Endothelial cell of umbilical vein (primary cell): Measurements from ENCODE around the gene PTGES2. TPM values are rescaled to one million over a fixed set of nuclear protein-coding genes. Genes with fewer than 3 reads are reported as not detected.

ENCODE experiments used
- BruUV-seq: library from RNA; stranded (reverse); fragments of 400-500 nt; replicated peaks from 2 replicates; lab custom pipeline; 2021; lab: Mats Ljungman, UMichigan
- CTCF ChIA-PET: fragments of 300-600, 350-600 bp; sonication (Branson Sonifier 250); formaldehyde crosslinking; loops from one replicate; lab custom pipeline; 2021; ENCODE audit warnings: antibody characterized with exemption, inconsistent platforms; lab: Charles Lee
- POLR2A ChIA-PET: fragments of 300-600, 350-600 bp; sonication (Branson Sonifier 250); formaldehyde crosslinking; loops from one replicate; lab custom pipeline; 2021; ENCODE audit warnings: antibody characterized with exemption, inconsistent platforms; lab: Charles Lee
- DNase-seq: peaks from one replicate; pipeline ENCODE4 v3.0.0-alpha.2; 2011; ENCODE audit warnings: low read depth, low spot score
- FAIRE-seq: peaks from 2 replicates; lab custom pipeline; 2011; peaks lifted over from hg19 to GRCh38; lab: Jason Lieb, UNC
- H2AFZ ChIP-seq: 2 replicates; pipeline ENCODE4 v1.6.0; 2012; ENCODE audit warnings: low read depth, low read length, control low read depth, inconsistent platforms
- H3K27ac ChIP-seq: 2 replicates; pipeline ENCODE4 v1.5.1; 2011; ENCODE audit warnings: low read depth, mild to moderate bottlenecking, control low read depth, low read length, moderate library complexity; ENCODE audit not compliant: insufficient read depth
- H3K27me3 ChIP-seq, 2 experiments: 2 replicates each; pipeline versions ENCODE4 v1.6.0 to v1.6.1; 2011; ENCODE audit warnings: low read length in 2 of 2, mixed read lengths in 1 of 2; ENCODE audit not compliant: control insufficient read depth in 2 of 2, insufficient read depth in 2 of 2
- H3K36me3 ChIP-seq, 2 experiments: 2 replicates in 1 of 2; 3 replicates in 1 of 2; pipeline ENCODE4 v1.5.1; 2011; ENCODE audit warnings: low read length in 2 of 2, mild to moderate bottlenecking in 1 of 2, moderate library complexity in 1 of 2; ENCODE audit not compliant: control insufficient read depth in 2 of 2, insufficient read depth in 2 of 2; ENCODE audit errors: extremely low read depth in 1 of 2
- H3K4me1 ChIP-seq: 3 replicates; pipeline ENCODE4 v1.5.1; 2011; ENCODE audit warnings: mild to moderate bottlenecking, low read length; ENCODE audit not compliant: control insufficient read depth, insufficient read depth; ENCODE audit errors: extremely low read depth
- H3K4me2 ChIP-seq: 2 replicates; pipeline ENCODE4 v1.6.1; 2011; ENCODE audit warnings: low read length, control low read depth, mixed read lengths; ENCODE audit not compliant: insufficient read depth
- H3K4me3 ChIP-seq, 3 experiments: fragments of 200-600 bp in 1 of 3; sonication (generic), shearing (Covaris generic) in 1 of 3; replicated peaks in 1 of 3; 2 replicates each; pipeline ENCODE4 v1.5.1; 2011 to 2016; ENCODE audit warnings: control low read depth in 3 of 3, low read length in 3 of 3, mild to moderate bottlenecking in 2 of 3, inconsistent platforms in 1 of 3, low read depth in 1 of 3, moderate library complexity in 1 of 3; ENCODE audit not compliant: insufficient read depth in 1 of 3
- H3K79me2 ChIP-seq: 2 replicates; pipeline ENCODE4 v1.6.0; 2012; ENCODE audit warnings: low read length, inconsistent platforms; ENCODE audit not compliant: control insufficient read depth, insufficient read depth
- H3K9ac ChIP-seq: replicated peaks from 2 replicates; pipeline ENCODE3; 2011; ENCODE audit warnings: low read length, control low read depth; ENCODE audit not compliant: insufficient read depth; ENCODE audit errors: extremely low read depth
- H3K9me1 ChIP-seq: replicated peaks from 3 replicates; pipeline ENCODE4 v1.6.0; 2011; ENCODE audit warnings: mild to moderate bottlenecking, low read length; ENCODE audit not compliant: control insufficient read depth, insufficient read depth; ENCODE audit errors: extremely low read depth
- H3K9me3 ChIP-seq: replicated peaks from 2 replicates; pipeline ENCODE4 v1.5.1; 2012; ENCODE audit warnings: low read length, inconsistent platforms; ENCODE audit not compliant: control insufficient read depth, insufficient read depth
- H4K20me1 ChIP-seq: replicated peaks from 2 replicates; pipeline ENCODE3; 2011; ENCODE audit warnings: mild to moderate bottlenecking, low read length; ENCODE audit not compliant: control insufficient read depth, insufficient read depth; ENCODE audit errors: extremely low read depth
- CTCF ChIP-seq, 2 donors: IDR thresholded peaks; 1 replicate in 1 of 2; 2 replicates in 1 of 2; pipeline ENCODE4 v1.5.1; 2011; ENCODE audit warnings: low read length in 2 of 2, mild to moderate bottlenecking in 2 of 2, moderate library complexity in 2 of 2, control low read depth in 1 of 2, inconsistent platforms in 1 of 2, low read depth in 1 of 2; ENCODE audit not compliant: insufficient read depth in 1 of 2; ENCODE audit errors: extremely low read depth in 1 of 2
- EZH2 ChIP-seq: IDR thresholded peaks from 2 replicates; pipeline ENCODE4 v1.6.1; 2012; ENCODE audit warnings: borderline replicate concordance, low read depth, mild to moderate bottlenecking, moderate library complexity, low read length, inconsistent platforms; ENCODE audit not compliant: severe bottlenecking
- FOS ChIP-seq: IDR thresholded peaks from 2 replicates; pipeline ENCODE4 v1.6.1; 2011; ENCODE audit warnings: mild to moderate bottlenecking, low read length, moderate library complexity, borderline replicate concordance; ENCODE audit not compliant: insufficient read depth
- GATA2 ChIP-seq: IDR thresholded peaks from 2 replicates; pipeline ENCODE4 v1.7.0; 2011; ENCODE audit warnings: low read depth, mild to moderate bottlenecking, moderate library complexity, mixed read lengths, low read length; ENCODE audit not compliant: insufficient read length, insufficient read depth
- MAX ChIP-seq: IDR thresholded peaks from 2 replicates; pipeline ENCODE4 v1.6.1; 2011; ENCODE audit not compliant: insufficient read depth, insufficient read length
- MYC ChIP-seq: IDR thresholded peaks from one replicate; pipeline ENCODE4 v1.6.1; 2011; ENCODE audit warnings: mild to moderate bottlenecking, low read depth, low read length
- POLR2AphosphoS5 ChIP-seq: IDR thresholded peaks from 2 replicates; pipeline ENCODE4 v1.6.1; 2012; ENCODE audit warnings: low read depth, mild to moderate bottlenecking, control low read depth, low read length, moderate library complexity; ENCODE audit not compliant: insufficient read depth
- dilution Hi-C: fragments of 300-500 bp; cut with MboI; formaldehyde crosslinking; loops from one replicate; pipeline ENCODE4 v1.15.0; 2019; ENCODE audit warnings: low sequenced_read_pairs; ENCODE audit not compliant: extremely low pct_ligation_motif_present
- intact Hi-C: fragments of 100-400 bp; cut with micrococcal nuclease; formaldehyde crosslinking; loops from one replicate; pipeline ENCODE4 v1.10.0; 2022
- polyA plus RNA-seq, 4 experiments: library from polyadenylated mRNA; depleted of rRNA in 3 of 4; stranded (reverse) in 3 of 4; unstranded in 1 of 4; fragments of >200 nt; gene quantifications; 2 replicates each; pipeline versions ENCODE4 v1.2.1 to v1.2.3, GENCODE V29; 2011 to 2012; ENCODE audit warnings: missing spikeins in 1 of 4
- total RNA-seq: library from RNA; stranded (reverse); gene quantifications from 2 replicates; pipeline ENCODE4 v1.2.3, GENCODE V29; 2021

The PTGES2 gene
- total and polyA plus RNA-seq, 2 donors (not counting 3 experiments of a cell fraction or from before 2014, with no cell fraction given): 64.2 to 69.9 TPM

GRCh38 chr9:128081056-128081455 is 46.5 kb downstream of the PTGES2 start:
- DNase-seq: peak; percentile 41
- Histone ChIP-seq H3K4me2 (no peak overlapping the region), H4K20me1 (no peaks in the 10 kb centered on the region), H3K9me1 (no peaks in the 10 kb centered on the region), H3K27ac (no peak overlapping the region), H3K9ac (no peak overlapping the region), H3K36me3 (no peaks in the 10 kb centered on the region), H3K79me2 (peaks cover 22% of the 10 kb centered on the region), H2AFZ (no peak overlapping the region), H3K4me3 (no peak overlapping the region), H3K27me3 (no peaks in the 10 kb centered on the region), H3K4me1 (peaks cover 18% of the 10 kb centered on the region), H3K9me3 (no peaks in the 10 kb centered on the region)
- dilution Hi-C loops: no loop called here
- ChIA-PET POLR2A (interaction anchor here (1.6 kb wide), 1 partner anchor 13 kb away, joined by 3 read pairs; the partner anchor contains the start of genes NAIF1 and SLC25A25), CTCF (interaction anchor here (0.7 to 1.8 kb wide), 4 partner anchors 9 to 37 kb away, joined by 3 to 10 read pairs (median 8); no protein-coding TSS in a partner anchor)
- intact Hi-C loops: loop anchor here (5.0 kb wide), 1 partner anchor 44 kb away; no protein-coding TSS in a partner anchor
- TF ChIP-seq FOS (no peak), MYC (no peak), GATA2 (no peak), MAX (no peak), POLR2AphosphoS5 (no peak), EZH2 (no peak), CTCF (IDR thresholded peaks at IDR 0.05; ENCODE audit: extremely low read depth in 1 of 2, insufficient read depth in 1 of 2, low read depth in 1 of 2, low read length in 2 of 2) (no peak)
- BruUV-seq: no TSS peak
- FAIRE-seq: no peak
